Measurements from ENCODE around the gene BNC2.

DNA sequence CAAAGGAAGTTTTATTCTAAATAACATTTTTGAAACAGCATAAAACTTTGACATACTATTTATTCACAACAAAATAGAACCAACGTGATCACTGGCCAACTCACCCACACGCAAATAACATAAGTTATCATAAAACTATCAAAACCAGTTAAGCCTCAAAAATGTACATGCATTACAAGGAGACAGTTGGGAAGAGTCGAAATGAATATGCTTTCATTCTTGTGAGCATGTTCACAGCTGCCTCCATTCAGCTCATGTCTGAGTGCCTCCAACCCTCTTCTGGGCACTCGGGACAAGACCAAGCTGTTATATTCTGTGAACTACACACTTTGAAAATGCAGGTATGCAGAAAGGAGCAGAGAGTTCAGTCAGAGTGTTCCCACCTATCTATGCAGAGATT, 284.9 kb downstream of the BNC2 start:
- TF ChIP-seq, protein P1, sequence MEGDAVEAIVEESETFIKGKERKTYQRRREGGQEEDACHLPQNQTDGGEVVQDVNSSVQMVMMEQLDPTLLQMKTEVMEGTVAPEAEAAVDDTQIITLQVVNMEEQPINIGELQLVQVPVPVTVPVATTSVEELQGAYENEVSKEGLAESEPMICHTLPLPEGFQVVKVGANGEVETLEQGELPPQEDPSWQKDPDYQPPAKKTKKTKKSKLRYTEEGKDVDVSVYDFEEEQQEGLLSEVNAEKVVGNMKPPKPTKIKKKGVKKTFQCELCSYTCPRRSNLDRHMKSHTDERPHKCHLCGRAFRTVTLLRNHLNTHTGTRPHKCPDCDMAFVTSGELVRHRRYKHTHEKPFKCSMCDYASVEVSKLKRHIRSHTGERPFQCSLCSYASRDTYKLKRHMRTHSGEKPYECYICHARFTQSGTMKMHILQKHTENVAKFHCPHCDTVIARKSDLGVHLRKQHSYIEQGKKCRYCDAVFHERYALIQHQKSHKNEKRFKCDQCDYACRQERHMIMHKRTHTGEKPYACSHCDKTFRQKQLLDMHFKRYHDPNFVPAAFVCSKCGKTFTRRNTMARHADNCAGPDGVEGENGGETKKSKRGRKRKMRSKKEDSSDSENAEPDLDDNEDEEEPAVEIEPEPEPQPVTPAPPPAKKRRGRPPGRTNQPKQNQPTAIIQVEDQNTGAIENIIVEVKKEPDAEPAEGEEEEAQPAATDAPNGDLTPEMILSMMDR (IDR thresholded peaks at IDR 0.05) = no peak
- TF ChIP-seq TCF7L2 (IDR thresholded peaks at IDR 0.05; ENCODE audit: low read depth, low read length) = no peak
- no peak for TF ChIP-seq POLR2AphosphoS5 (IDR thresholded peaks at IDR 0.05; ENCODE audit: low read depth, low read length)
- TF ChIP-seq, protein P2, sequence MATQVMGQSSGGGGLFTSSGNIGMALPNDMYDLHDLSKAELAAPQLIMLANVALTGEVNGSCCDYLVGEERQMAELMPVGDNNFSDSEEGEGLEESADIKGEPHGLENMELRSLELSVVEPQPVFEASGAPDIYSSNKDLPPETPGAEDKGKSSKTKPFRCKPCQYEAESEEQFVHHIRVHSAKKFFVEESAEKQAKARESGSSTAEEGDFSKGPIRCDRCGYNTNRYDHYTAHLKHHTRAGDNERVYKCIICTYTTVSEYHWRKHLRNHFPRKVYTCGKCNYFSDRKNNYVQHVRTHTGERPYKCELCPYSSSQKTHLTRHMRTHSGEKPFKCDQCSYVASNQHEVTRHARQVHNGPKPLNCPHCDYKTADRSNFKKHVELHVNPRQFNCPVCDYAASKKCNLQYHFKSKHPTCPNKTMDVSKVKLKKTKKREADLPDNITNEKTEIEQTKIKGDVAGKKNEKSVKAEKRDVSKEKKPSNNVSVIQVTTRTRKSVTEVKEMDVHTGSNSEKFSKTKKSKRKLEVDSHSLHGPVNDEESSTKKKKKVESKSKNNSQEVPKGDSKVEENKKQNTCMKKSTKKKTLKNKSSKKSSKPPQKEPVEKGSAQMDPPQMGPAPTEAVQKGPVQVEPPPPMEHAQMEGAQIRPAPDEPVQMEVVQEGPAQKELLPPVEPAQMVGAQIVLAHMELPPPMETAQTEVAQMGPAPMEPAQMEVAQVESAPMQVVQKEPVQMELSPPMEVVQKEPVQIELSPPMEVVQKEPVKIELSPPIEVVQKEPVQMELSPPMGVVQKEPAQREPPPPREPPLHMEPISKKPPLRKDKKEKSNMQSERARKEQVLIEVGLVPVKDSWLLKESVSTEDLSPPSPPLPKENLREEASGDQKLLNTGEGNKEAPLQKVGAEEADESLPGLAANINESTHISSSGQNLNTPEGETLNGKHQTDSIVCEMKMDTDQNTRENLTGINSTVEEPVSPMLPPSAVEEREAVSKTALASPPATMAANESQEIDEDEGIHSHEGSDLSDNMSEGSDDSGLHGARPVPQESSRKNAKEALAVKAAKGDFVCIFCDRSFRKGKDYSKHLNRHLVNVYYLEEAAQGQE (IDR thresholded peaks at IDR 0.05; ENCODE audit: insufficient read depth in 1 of 2, low read depth in 2 of 2, low read length in 1 of 2) = no peak

Measured in Panc1 (cell line).